Right renal cortex interstitium (tissue), 3 donors: ENCODE results near the gene SNRPB. TPM values are rescaled to one million over a fixed set of nuclear protein-coding genes. Genes with fewer than 3 reads are reported as not detected.
A peak's percentile ranks its signal among the peaks of the same experiment; 100 is the strongest.
"Not testable (repeated sequence)": the region's sequence is repeated elsewhere in the genome, so short reads cannot be mapped to it uniquely, and the experiment has no call there.

ENCODE experiments used
- DNase-seq, 3 donors: peaks; one replicate each; pipeline ENCODE4 v3.0.0-alpha.2; 2013; ENCODE audit warnings: low read depth in 3 of 3, low spot score in 2 of 3
- polyA plus RNA-seq, 3 donors: library from polyadenylated mRNA; unstranded; fragments of 120-200 nt; gene quantifications; one replicate each; pipeline ENCODE4 v1.2.1, GENCODE V29; 2013; ENCODE audit not compliant: insufficient read length in 3 of 3

Gene SNRPB
- 100 to 1,000 TPM; 134 to 145 (median 139) TPM for polyA plus RNA-seq

DNA sequence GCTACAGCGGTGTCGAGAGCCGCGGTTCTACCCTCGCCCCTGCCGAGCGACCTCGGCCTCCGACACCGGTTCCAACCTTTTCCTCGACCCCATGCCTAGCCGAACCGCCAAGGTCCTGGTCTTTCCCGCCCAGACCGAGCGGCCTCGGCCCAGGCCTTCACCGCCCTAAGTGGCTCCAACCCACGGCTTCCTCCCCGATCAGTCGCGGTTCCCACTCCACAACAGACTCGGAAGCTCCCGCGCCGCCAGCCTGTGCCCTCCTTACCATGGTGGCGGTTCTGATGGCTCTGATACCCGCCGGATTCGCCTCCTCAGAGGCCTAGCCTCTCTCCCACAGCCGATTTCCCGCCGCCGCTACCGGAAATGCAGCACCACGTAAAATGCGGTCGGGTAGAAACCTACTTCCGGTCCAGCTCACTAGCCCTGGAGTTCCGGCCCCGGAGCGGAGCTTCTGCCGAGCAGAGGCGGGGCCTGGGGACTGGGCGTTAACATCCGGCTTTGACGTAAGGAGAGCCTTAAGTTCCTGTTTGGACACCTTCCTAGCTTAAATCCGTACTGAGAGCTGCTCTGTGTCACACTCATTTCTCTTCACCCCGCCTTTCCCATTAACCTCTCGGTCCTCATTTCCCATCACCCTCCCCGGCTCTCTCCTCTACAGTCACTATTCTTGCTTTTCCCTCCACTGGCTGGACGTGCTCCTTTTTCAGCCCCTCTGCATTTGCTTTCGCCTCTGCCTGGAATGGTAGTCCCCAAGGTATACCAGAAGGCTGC is at the start of gene SNRPB:
TSS of gene SNRPB (minus strand) at position 367 of the 771 bp plus-strand sequence. CDS start at position 268, 99 bp downstream.
- DNase-seq, result peak; percentile 92 to 97 (median 96)

DNA sequence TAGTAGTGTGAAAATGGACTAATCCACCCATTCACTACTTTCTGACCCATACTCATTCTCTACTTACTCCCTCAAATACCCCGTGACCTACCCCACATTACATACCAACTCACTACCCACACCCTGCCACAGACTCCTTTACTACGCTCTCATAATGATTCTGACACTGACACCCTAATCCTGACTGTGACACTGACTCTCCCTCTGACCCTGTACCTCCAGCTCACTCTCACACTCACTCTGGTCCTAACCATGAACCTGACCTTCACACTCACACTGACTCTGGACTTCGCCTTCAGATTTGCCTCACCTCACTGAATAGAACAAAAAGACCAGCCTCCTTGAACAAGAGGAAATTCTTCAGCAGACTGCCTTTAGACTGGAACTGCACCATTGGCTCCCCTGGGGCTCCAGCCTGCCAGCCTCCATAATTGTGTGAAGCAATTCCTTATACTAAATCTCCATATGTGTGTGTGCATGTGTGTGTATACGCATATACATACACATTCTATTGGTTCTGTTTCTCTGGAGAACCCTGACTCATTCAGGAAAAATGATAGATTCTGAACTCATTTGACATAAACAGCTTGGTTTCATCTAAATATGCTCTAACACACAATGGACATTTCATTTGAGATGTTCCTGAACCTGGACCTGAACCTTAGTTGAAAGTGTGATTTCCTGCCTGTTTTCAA is 48.7 kb upstream of the SNRPB start:
- no peak for DNase-seq

DNA sequence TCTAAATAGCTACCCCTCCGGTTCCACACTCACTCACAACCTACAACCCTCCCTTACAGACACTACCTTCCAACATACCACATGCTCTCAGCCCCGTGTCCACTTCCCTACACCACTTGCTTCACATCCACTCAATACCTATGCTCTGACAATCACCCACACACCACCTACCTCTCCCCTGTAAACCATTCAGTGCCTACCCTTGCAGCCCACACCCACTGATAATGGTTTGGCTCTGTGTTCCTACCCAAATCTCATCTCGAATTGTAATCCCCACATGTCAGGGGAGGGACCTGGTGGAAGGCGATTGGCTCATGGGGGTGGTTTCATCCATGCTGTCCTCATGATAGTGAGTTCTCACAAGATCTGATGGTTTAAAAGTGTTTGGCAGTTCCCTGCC is 48.0 kb upstream of the SNRPB start:
- DNase-seq, result no peak

DNA sequence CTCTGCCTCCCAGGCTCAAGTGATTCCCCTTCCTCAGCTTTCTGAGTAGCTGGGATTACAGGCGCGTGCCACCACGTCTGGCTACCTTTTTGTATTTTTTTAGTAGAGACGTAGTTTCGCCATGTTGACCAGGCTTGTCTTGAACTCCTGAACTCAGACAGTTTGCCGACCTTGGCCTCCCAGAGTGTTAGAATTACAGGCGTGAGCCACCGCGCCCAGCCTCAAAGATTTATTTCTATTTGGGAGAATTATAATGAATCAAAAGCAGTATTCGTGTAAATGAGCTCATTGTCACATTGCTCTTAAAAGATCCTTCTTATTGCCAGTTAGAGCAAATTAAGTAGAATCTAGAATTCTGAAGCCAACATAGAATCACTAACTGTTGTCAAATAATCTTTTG is 47.5 kb upstream of the SNRPB start:
- no peak for DNase-seq

DNA sequence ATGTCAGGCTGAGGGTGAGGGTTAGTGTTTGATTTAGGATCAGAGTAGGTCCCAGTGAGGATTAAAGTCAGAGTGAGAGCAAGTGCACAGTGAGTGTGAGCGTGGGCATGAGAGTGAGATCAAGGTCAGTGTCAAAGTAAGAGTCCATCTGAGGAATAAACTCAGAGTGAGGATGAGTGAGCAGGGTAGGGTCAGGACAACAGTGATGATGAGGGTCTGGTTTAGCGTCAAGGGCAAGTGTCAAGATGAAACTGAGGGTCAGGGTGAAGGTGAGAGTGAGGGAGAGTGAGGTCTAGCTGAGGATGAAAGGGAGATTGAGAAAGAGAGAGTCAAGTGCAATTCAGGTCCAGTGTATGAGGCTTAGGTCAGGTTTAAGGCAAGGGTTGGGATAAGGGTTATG is 45.8 kb upstream of the SNRPB start:
- no peak for DNase-seq

DNA sequence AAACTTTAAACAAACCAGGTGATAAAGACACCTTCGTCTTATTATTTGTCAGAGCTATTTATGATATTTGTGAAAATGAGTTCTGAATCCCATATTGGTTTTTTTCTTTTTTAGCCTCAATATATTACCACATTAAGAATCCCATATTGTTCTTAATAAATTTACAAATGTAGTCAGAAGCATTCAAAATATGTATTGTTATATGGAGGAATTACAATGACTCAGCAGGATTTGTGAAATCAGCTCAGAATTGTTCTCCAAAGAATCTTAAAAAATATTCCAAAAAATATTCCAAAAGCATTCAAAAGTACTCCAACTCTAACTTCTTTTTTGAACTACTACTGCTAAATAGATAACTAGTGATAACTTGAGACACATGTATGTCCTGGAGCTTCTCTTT is 44.6 kb upstream of the SNRPB start:
- DNase-seq, result no peak

DNA sequence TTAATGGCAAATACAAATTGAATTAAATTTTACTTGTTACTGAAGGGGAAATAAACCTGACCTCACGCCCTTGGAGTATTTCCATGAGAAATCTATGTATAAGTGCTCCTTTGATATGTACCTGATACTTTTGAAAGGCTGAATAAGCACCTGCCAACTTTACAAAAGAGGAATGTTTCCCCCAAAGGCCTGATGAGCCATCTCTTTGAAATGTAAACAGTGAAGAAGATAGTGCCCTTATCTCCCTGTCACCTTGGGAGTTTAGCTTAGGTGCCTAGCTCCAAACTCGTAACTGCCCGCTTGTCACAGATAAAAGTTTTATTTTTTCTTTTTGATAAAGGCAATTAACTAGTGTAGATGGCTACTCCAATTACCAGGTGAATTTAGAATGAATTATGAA is 39.2 kb upstream of the SNRPB start:
- no peak for DNase-seq

DNA sequence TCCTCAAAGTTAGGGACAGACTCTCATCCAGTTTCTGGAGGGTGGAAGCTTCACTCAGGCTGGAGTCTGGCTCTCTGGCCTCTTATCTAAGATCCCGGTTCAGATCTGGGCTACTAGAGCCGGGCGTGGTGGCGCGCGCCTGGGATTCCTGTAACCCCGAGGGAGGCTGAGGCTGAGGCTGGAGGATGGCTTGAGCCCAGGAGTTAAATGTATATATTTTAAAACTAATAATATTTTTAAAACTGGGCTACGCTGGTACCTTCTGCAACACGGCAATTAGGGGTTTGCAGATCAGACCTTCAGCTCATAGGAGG is 38.8 kb upstream of the SNRPB start:
- DNase-seq, result no peak

DNA sequence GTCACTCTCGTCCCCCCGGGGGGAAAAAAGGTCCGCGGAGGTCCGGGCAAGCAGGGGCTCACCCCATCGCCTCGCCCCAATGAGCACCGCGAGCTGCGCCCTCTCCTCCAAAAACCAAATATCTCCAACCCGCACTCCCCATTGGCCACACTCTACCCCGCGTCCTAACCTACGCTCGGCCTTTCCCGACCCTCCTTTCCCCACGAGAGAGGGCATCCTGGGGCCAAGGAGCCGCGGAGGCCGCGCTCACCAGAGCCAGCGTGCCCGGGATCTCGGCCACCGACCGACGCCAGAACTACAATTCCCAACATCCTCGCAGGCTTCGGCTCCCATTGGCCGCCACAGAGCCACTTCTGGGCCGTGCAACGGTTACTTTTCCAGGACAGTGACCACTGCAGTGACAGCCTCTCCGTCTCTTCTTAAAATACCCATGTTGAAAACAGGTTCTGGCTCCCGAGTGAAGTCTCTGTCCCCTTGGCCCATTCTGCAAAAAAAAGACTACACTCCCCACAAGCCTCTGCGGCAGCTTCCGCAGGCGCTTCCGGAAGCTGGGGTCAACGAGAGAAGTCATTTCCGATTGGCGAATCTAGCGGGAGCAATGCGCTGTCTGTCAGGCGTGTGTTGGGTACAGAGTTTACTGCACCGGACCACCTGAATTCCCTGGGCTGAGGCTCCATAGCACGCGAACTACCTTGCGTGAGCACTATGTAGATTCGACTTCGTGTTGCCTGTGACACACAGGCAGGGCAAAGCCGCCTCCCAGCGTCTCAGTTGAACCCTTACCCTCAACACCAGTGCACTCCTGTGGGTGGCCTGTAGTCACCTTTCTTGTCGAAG is 38.3 kb upstream of the SNRPB start, which contains the start of gene ZNF343:
TSS of gene ZNF343 (minus strand) at position 285 of the 837 bp plus-strand sequence. CDS start 15,020 bp downstream, outside the sequence.
- peak; percentile 80 to 84 (median 82) for DNase-seq

DNA sequence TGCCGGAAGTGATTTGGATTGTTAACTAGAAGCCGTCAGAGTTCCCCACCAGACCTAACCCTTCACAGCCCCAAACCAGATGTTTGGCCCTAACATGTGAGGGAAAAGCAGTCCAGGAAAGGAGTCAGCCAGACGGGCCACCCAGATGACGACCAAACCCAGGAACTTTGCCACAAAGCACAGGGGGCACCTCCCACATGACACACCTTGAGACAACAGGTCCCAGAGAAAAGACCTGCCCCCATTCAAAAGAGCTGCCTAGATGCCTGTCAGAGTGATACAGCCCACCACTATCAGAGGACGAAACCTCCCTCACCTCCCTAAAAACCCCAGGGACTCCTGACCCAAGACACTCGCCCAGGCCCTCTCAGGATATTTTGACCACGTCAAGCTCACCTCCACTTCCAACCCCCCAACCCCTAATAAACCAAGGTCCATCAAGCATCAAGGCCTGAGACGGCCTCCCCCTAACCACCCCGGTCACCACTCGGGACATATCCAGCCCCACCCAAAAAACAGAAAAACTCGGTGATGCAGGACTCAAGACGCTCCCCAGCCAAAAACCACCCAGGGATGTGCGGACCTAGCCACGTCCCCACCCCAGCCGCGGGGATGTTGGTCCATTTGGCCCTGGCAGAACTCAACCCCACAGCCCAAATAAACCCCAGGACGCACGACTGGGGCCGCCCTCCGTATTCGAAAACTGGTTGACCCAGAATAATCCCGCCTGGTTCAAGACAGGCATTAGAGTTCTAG is 37.5 kb upstream of the SNRPB start:
- DNase-seq, result no peak

DNA sequence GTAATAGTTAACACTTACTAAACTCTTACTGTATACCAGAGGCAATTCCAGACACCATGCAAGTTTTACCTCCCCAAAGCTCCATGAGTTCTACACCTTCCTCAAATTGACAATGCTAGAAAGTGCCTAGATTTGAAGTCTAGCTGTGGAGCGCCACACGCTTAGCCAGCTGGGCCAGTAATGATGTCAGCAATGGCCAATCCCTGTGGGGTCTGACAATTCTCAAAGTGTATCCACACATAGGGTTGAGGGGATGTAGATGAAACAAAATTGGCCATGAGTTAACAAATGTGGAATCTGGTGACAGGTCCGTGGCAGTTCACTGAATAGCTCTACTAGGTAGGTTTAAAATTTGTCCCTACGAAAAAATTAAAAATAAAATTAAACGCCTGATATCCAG is 36.9 kb upstream of the SNRPB start:
- no peak for DNase-seq

DNA sequence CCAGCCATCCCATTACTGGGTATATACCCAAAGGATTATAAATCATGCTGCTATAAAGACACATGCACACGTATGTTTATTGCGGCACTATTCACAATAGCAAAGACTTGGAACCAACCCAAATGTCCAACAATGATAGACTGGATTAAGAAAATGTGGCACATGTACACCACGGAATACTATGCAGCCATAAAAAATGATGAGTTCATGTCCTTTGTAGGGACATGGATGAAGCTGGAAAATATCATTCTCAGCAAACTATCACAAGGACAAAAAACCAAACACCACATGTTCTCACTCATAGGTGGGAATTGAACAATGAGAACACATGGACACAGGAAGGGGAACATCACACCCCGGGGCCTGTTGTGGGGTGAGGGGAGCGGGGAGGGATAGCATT is 35.8 kb upstream of the SNRPB start:
- not testable (repeated sequence) for DNase-seq

DNA sequence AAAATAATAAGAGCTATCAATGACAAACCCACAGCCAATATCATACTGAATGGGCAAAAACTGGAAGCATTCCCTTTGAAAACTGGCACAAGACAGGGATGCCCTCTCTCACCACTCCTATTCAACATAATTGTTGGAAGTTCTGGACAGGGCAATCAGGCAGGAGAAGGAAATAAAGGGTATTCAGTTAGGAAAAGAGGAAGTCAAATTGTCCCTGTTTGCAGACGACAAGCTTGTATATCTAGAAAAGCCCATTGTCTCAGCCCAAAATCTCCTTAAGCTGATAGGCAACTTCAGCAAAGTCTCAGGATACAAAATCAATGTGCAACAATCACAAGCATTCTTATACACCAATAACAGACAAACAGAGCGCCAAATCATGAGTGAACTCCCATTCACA is 34.2 kb upstream of the SNRPB start:
- not testable (repeated sequence) for DNase-seq

DNA sequence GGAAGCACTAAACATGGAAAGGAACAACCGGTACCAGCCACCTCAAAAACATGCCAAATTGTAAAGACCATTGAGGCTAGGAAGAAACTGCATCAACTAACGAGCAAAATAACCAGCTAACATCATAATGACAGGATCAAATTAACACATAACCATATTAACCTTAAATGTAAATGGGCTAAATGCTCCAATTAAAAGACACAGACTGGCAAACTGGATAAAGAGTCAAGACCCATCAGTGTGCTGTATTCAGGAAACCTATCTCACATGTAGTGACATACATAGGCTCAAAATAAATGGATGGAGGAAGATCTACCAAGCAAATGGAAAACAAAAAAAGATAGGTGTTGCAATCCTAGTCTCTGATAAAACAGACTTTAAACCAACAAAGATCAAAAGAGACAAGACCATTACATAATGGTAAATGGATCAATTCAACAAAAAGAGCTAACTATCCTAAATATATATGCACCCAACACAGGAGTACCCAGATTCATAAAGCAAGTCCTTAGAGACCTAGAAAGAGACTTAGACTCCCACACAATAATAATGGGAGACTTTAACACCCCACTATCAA is 32.3 kb upstream of the SNRPB start:
- DNase-seq, result not testable (repeated sequence)

DNA sequence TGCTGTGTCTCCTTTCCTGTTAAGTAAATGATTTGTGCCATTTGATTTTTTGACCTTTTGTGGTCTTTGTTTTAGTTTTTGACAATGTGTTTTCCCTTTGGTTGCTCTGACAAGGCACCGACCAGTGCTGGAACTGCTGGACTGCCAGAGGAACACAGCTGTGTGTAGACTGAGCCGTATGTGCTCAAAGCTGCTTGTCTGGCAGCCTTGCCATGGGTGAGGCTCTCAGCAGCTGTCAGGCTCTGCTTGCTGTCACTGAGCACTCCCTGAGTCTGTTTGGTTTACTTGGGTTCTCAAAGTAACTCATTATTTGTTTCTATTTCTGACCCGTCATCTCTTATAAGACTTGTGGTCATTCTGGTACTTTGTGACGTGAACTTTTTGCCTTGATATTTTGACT is 15.1 kb upstream of the SNRPB start:
- no peak for DNase-seq

DNA sequence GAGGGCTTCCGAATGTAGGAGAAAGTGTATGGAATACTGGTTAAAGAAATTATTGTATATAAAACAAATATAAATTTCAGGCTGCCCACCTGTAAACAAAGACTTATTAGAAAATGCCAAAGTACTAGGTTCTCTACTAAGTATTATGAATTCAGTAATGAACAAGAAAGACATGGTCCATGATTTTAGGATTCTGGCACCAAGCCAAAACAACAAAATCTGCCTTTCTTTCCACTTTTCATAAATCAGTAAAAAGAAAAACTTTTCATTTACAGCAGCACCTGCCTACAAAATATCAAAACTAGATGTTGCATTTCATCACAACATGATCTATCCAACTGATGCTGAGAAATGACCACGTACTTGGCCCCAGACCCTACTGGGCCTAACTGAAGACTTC is 14.5 kb upstream of the SNRPB start:
- no peak for DNase-seq

DNA sequence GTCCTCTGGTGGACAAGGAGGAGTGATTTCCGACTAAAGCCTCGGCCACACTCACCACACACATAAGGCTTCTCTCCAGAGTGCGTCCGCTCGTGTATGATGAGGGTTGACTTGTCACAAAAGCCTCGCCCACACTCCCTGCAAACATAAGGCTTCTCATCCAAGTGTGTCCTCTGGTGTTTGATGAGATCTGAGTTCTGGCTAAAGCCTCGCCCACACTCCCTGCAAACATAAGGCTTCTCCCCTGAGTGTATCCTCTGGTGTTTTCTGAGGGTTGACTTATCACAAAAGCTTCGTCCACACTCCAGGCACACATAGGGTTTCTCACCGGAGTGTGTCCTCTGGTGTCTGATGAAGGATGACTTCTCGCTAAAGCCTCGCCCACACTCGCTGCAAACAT is 12.9 kb upstream of the SNRPB start:
- no peak for DNase-seq

DNA sequence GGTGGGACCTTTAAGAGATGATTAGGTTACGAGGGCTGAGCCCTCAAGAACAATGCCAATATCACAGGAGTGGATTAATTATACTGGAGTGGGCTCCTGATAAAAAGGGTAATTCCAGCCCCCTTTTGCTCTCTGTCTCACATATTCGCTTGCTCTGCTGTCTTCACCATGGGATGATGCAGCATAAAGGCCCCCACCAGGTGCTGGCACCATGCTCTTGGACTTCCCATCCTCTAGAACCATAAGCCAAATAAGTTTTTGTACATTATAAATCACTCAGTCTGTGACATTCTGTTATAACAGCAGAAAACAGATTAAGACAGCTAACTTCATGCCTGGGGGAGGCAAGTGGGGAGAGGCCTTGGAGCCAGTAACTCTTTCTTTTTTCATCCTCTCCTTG is 9.8 kb upstream of the SNRPB start:
- no peak for DNase-seq

DNA sequence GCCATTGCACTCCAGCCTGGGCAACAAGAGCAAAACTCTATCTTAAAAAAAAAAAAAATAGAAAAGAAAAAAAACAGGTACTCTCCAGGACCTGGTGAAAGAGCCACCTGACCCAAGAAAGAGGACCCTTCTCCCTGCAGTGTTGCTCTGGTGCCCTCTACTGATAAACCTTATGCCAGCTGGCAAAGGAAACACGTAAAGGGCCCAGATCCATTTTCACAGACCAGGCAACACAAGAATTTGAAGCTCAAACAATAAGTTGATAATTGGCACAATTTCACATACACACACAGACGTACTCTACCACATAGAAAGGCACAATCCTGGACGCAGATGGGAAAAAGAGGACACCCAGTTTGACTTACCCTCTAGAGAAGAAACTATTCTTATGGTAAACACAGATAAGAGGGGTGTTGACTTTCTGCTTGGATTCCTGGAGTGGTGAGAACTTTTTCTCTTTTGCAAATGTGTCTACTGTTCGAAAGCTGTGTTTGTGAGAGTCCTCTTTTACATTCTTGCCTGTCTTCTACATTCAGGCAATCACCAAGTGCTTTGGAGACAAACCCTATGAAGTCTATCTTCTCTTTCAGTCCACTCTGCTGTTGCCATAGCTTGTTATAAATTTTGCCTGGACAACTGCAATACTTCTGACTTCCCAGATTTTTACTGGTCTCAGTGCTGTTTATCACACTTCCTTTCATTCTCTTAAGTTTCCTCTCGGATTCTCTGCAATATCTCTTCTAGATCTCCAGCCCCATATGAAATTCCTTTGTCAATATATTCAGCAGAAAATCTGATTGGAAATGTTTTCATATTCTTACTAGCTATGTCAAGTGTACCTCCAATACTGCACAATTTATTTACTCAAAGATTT is 6.4 kb upstream of the SNRPB start:
- DNase-seq, result no peak
